Esophagus squamous epithelium (tissue), 5 donors: ENCODE measurements around the gene RPL7L1. TPM values are rescaled to one million over a fixed set of nuclear protein-coding genes. Genes with fewer than 3 reads are reported as not detected.
A peak's percentile ranks its signal among the peaks of the same experiment; 100 is the strongest.

Experiments
- DNase-seq: peaks from one replicate; lab custom pipeline; 2025; lab: John Stamatoyannopoulos, UW
- H3K27ac ChIP-seq, 4 donors: fragments of 200-600 bp; sonication (generic); one replicate each; pipeline ENCODE4 v1.5.1; 2016 to 2019; ENCODE audit warnings: mild to moderate bottlenecking in 1 of 4
- H3K27me3 ChIP-seq, 4 donors: fragments of 200-600 bp; sonication (generic); 1 replicate in 3 of 4; 2 replicates in 1 of 4; pipeline versions ENCODE4 v1.5.1 to v1.6.0; 2017 to 2021; ENCODE audit warnings: antibody characterized with exemption in 1 of 4
- H3K36me3 ChIP-seq, 3 donors: fragments of 200-600 bp; sonication (generic); one replicate each; pipeline ENCODE4 v1.5.1; 2016 to 2019
- H3K4me1 ChIP-seq, 3 donors: fragments of 200-600 bp; sonication (generic); one replicate each; pipeline ENCODE4 v1.5.1; 2017 to 2019
- H3K4me3 ChIP-seq, 4 donors: fragments of 200-600 bp; sonication (generic); 1 replicate in 3 of 4; 2 replicates in 1 of 4; pipeline ENCODE4 v1.5.1; 2016 to 2019; ENCODE audit warnings: mild to moderate bottlenecking in 2 of 4, moderate library complexity in 1 of 4
- H3K9me3 ChIP-seq, 3 donors: fragments of 200-600 bp; sonication (generic); one replicate each; pipeline ENCODE4 v1.5.1; 2016 to 2019
- CTCF ChIP-seq, 6 experiments: fragments of 450-650 bp in 4 of 6; fragments of 200-600 bp in 2 of 6; sonication (generic) in 2 of 6; IDR thresholded peaks; one replicate each; pipeline ENCODE4 v1.5.1; 2016 to 2019; ENCODE audit warnings: antibody characterized with exemption in 6 of 6, mild to moderate bottlenecking in 4 of 6, moderate library complexity in 4 of 6
- POLR2A ChIP-seq, 4 donors: fragments of 450-650 bp; IDR thresholded peaks; one replicate each; pipeline ENCODE4 v1.6.1; 2017; ENCODE audit warnings: antibody characterized with exemption in 4 of 4, mild to moderate bottlenecking in 4 of 4, moderate library complexity in 3 of 4
- WGBS, 2 donors: methylation state at CpG; one replicate each; pipeline ENCODE4 v1.1.5; 2018; 5-methylcytosine and 5-hydroxymethylcytosine counted together
- intact Hi-C: fragments of 100-400 bp; cut with DNase I; formaldehyde crosslinking; loops from one replicate; pipeline ENCODE4 v1.15.0; 2022
- total RNA-seq, 4 donors: library from RNA; depleted of rRNA; stranded (reverse); fragments of >200 nt; gene quantifications; one replicate each; pipeline ENCODE4 v1.1.0, GENCODE V29; 2016
- donor health status: DM: yes; HTN: yes; CAD: no.

Gene RPL7L1
- total RNA-seq, 4 donors from 2014 or later: 67.4 to 122 (median 92.2) TPM

GRCh38 chr6:42904467-42904866 is 25.1 kb downstream of the RPL7L1 start:
- DNase-seq: no peak
- TF ChIP-seq POLR2A (IDR thresholded peaks at IDR 0.05): no peak
- TF ChIP-seq CTCF (IDR thresholded peaks at IDR 0.05): no peak
- Histone ChIP-seq H3K36me3 (no peaks in the 10 kb centered on the region), H3K27ac (no peak overlapping the region), H3K27me3 (no peaks in the 10 kb centered on the region), H3K9me3 (no peaks in the 10 kb centered on the region), H3K4me3 (no peak overlapping the region), H3K4me1 (peaks cover 4 to 20% (median 4%) of the 10 kb centered on the region in 3 donors)
- intact Hi-C loops: loop anchor here (10.0 kb wide), 1 partner anchor 240 kb away; no protein-coding TSS in a partner anchor
- 89 to 96% methylated on average over 10 of the region's 10 CpGs for WGBS, 2 donors

GRCh38 chr6:42907336-42907735 is 27.9 kb downstream of the RPL7L1 start:
- Histone ChIP-seq H3K27ac (no peak overlapping the region), H3K9me3 (no peaks in the 10 kb centered on the region), H3K4me3 (no peak overlapping the region), H3K4me1 (peaks cover 3 to 18% (median 6%) of the 10 kb centered on the region in 3 donors), H3K36me3 (no peaks in the 10 kb centered on the region), H3K27me3 (peaks cover 0 to 12% (median 0%) of the 10 kb centered on the region in 4 donors)
- TF ChIP-seq POLR2A (IDR thresholded peaks at IDR 0.05) (no peak), CTCF (IDR thresholded peaks at IDR 0.05) (no peak)
- 61 to 74% methylated on average over 2 to 4 of the region's 5 CpGs for WGBS, 2 donors
- intact Hi-C loops: loop anchor here (10.0 kb wide), 1 partner anchor 237 kb away; no protein-coding TSS in a partner anchor
- no peak for DNase-seq

- no peak for DNase-seq
Measured at GRCh38 chr6:42909835-42910234, 30.4 kb downstream of the RPL7L1 start.

GRCh38 chr6:42911171-42912021 is 32.0 kb downstream of the RPL7L1 start:
- intact Hi-C loops: no loop called here
- Histone ChIP-seq H3K36me3 (no peaks in the 10 kb centered on the region), H3K4me1 (peaks cover 3 to 11% (median 6%) of the 10 kb centered on the region in 3 donors), H3K4me3 (peak overlapping the region in 3 of 4 donors; percentile 20 to 57 (median 25)), H3K9me3 (no peaks in the 10 kb centered on the region), H3K27me3 (peaks cover 0 to 32% (median 0%) of the 10 kb centered on the region in 4 donors), H3K27ac (no peak overlapping the region)
- DNase-seq: no peak
- TF ChIP-seq POLR2A (IDR thresholded peaks at IDR 0.05): no peak
- no peak for TF ChIP-seq CTCF (IDR thresholded peaks at IDR 0.05)
- 34 to 63% methylated on average over 5 to 6 of the region's 49 CpGs for WGBS, 2 donors

More at GRCh38 chr6:42909835-42910234, 30.4 kb downstream of the RPL7L1 start:
- Histone ChIP-seq H3K4me3 (no peak overlapping the region), H3K27me3 (peaks cover 0 to 22% (median 0%) of the 10 kb centered on the region in 4 donors), H3K27ac (no peak overlapping the region), H3K9me3 (no peaks in the 10 kb centered on the region), H3K4me1 (peaks cover 3 to 11% (median 6%) of the 10 kb centered on the region in 3 donors), H3K36me3 (no peaks in the 10 kb centered on the region)
- intact Hi-C loops: loop anchor here (10.0 kb wide), 1 partner anchor 235 kb away; no protein-coding TSS in a partner anchor
- TF ChIP-seq CTCF (IDR thresholded peaks at IDR 0.05) (no peak), POLR2A (IDR thresholded peaks at IDR 0.05) (no peak)
- WGBS, 2 donors: 82 to 100% methylated on average over 4 to 10 of the region's 10 CpGs

GRCh38 chr6:42914546-42914945 is 35.1 kb downstream of the RPL7L1 start:
- H3K27me3 ChIP-seq: peaks cover 0 to 32% (median 0%) of the 10 kb centered on the region in 4 donors
- H3K27ac ChIP-seq: no peak overlapping the region
- TF ChIP-seq POLR2A (IDR thresholded peaks at IDR 0.05) (no peak), CTCF (IDR thresholded peaks at IDR 0.05) (no peak)
- intact Hi-C loops: no loop called here
- no peaks in the 10 kb centered on the region for H3K36me3 ChIP-seq
- peaks cover 3 to 12% (median 6%) of the 10 kb centered on the region in 3 donors for H3K4me1 ChIP-seq
- H3K9me3 ChIP-seq: no peaks in the 10 kb centered on the region
- WGBS, 2 donors: 66 to 69% methylated on average over 4 of the region's 4 CpGs
- no peak for DNase-seq
- no peak overlapping the region for H3K4me3 ChIP-seq
